Esophagus squamous epithelium (tissue), 4 donors: Measurements from ENCODE around the gene VGLL4.

Source experiments
- POLR2A ChIP-seq, 4 donors: fragments of 450-650 bp; IDR thresholded peaks; one replicate each; pipeline ENCODE4 v1.6.1; 2017; ENCODE audit warnings: antibody characterized with exemption in 4 of 4, mild to moderate bottlenecking in 4 of 4, moderate library complexity in 3 of 4
- TF ChIP-seq, protein P1 (sequence below), 6 experiments: fragments of 450-650 bp in 4 of 6; fragments of 200-600 bp in 2 of 6; sonication (generic) in 2 of 6; IDR thresholded peaks; one replicate each; pipeline ENCODE4 v1.5.1; 2016 to 2019; ENCODE audit warnings: antibody characterized with exemption in 6 of 6, mild to moderate bottlenecking in 4 of 6, moderate library complexity in 4 of 6

DNA sequence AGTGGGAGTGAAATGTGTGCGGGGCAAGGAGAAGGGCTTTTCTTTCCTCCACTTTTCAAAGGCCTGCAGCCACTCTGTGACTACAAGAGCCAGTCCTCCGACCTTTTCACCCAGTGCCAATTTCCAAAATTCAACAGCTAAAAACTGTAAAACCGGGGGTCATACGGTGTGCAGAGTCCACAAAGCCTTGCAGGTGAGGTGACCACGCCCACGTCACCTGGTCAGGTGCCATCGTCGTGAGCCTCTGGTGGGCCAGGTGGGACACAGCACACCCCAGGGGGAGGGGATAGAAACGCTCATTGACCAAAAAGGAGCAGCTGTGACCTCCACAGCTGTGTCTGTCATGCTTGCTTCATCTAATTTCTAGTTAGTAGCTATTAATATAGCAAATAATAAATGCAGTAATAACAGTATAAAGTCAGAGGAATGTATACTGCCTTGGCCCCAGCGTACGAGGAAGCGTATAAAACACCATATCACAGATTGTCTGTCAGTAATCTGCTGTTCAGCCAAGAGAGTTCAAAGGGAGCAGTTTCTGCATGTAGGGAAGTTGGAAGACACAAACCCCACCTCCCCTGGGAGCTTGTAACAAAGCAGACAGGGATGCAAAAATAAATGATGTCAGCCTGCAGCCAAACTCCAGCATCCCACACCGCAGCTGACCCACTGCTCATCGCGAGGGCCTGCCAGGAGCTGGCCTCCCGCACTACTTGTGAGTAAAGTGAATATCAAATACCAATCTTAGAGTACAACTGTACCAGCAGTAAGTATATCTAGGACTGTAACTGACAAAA lies 86.7 kb downstream of the VGLL4 start:
- TF ChIP-seq, protein P1, sequence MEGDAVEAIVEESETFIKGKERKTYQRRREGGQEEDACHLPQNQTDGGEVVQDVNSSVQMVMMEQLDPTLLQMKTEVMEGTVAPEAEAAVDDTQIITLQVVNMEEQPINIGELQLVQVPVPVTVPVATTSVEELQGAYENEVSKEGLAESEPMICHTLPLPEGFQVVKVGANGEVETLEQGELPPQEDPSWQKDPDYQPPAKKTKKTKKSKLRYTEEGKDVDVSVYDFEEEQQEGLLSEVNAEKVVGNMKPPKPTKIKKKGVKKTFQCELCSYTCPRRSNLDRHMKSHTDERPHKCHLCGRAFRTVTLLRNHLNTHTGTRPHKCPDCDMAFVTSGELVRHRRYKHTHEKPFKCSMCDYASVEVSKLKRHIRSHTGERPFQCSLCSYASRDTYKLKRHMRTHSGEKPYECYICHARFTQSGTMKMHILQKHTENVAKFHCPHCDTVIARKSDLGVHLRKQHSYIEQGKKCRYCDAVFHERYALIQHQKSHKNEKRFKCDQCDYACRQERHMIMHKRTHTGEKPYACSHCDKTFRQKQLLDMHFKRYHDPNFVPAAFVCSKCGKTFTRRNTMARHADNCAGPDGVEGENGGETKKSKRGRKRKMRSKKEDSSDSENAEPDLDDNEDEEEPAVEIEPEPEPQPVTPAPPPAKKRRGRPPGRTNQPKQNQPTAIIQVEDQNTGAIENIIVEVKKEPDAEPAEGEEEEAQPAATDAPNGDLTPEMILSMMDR (IDR thresholded peaks at IDR 0.05) = no peak
- TF ChIP-seq POLR2A (IDR thresholded peaks at IDR 0.05) = no peak
